Mesothelial cell of epicardium (in vitro differentiated cells): ENCODE data around the gene USP16. TPM values are rescaled to one million over a fixed set of nuclear protein-coding genes. Genes with fewer than 3 reads are reported as not detected.

Experiments used
- DNase-seq, 2 experiments: peaks; one replicate each; pipeline ENCODE4 v3.0.0; 2021; ENCODE audit warnings: low spot score in 2 of 2; ENCODE audit not compliant: unreplicated experiment in 2 of 2
- H3K27ac Mint-ChIP-seq: 2 replicates; pipeline ENCODE4 v1.8.0; 2021; ENCODE audit warnings: mixed read lengths
- H3K27me3 Mint-ChIP-seq: 2 replicates; pipeline ENCODE4 v1.8.0; 2021; ENCODE audit warnings: low read depth, mixed read lengths
- H3K36me3 Mint-ChIP-seq: 2 replicates; pipeline ENCODE4 v1.8.0; 2021; ENCODE audit warnings: mixed read lengths
- H3K4me1 Mint-ChIP-seq: 2 replicates; pipeline ENCODE4 v1.8.0; 2021; ENCODE audit warnings: mixed read lengths
- H3K4me3 Mint-ChIP-seq: 2 replicates; pipeline ENCODE4 v1.8.0; 2021; ENCODE audit warnings: mild to moderate bottlenecking, moderate library complexity, mixed read lengths
- H3K9me3 Mint-ChIP-seq: 2 replicates; pipeline ENCODE4 v1.8.0; 2021; ENCODE audit warnings: mixed read lengths
- total RNA-seq: library from RNA; stranded (reverse); gene quantifications from 3 replicates; pipeline ENCODE4 v1.2.1, GENCODE V29; 2021
- TF ChIP-seq, protein P1 (sequence below): fragments of 200-600 bp; sonication (generic); IDR thresholded peaks from one replicate; pipeline ENCODE4 v1.5.0; 2021; ENCODE audit warnings: antibody characterized with exemption; ENCODE audit not compliant: unreplicated experiment

USP16 gene
- total RNA-seq, 1 donor from 2014 or later, result 31.4 TPM

DNA sequence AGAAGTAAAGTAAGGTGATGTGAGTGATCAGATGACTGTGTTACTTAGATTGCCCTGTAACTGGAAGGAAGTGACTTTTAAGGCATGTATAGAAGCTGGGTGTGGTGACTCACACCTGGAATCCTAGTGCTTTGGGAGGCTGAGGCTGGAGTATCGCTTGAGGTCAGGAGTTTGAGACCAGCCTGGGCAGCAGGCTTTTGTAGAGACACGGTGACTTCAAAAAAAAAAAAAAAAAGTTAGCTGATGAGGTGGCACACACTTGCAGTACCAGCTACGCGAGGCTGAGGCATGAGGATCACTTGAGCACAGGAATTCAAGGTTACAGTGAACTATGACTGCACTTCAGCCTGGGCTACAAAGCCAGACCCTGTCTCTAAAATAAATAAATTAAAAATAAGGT lies 2.3 kb upstream of the USP16 start:
- no peaks in the 10 kb centered on the region for H3K9me3 Mint-ChIP-seq
- TF ChIP-seq, protein P1, sequence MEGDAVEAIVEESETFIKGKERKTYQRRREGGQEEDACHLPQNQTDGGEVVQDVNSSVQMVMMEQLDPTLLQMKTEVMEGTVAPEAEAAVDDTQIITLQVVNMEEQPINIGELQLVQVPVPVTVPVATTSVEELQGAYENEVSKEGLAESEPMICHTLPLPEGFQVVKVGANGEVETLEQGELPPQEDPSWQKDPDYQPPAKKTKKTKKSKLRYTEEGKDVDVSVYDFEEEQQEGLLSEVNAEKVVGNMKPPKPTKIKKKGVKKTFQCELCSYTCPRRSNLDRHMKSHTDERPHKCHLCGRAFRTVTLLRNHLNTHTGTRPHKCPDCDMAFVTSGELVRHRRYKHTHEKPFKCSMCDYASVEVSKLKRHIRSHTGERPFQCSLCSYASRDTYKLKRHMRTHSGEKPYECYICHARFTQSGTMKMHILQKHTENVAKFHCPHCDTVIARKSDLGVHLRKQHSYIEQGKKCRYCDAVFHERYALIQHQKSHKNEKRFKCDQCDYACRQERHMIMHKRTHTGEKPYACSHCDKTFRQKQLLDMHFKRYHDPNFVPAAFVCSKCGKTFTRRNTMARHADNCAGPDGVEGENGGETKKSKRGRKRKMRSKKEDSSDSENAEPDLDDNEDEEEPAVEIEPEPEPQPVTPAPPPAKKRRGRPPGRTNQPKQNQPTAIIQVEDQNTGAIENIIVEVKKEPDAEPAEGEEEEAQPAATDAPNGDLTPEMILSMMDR, result no peak
- H3K27me3 Mint-ChIP-seq, result peaks cover 9% of the 10 kb centered on the region
- no peak overlapping the region for H3K27ac Mint-ChIP-seq
- no peak overlapping the region for H3K4me3 Mint-ChIP-seq
- DNase-seq, result no peak
- H3K36me3 Mint-ChIP-seq, result no peaks in the 10 kb centered on the region
- H3K4me1 Mint-ChIP-seq, result peaks cover 31% of the 10 kb centered on the region

DNA sequence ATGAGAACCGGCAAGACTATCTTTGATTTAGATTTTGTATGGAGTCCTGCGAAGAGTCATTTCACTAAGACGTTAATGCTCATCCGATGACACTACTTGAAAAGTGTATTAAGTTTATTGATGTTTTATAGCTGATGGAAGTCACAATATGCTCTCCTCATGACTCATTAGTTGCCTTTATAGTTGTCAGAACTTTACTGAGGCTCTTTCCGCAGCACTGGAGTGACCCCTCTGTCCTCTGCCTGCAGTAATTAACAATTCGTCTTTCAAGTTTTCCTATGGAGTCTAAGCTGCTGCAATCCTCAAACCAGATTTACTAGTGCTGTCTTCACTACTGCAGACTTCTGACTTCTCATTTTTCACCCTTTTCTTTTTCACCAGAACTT lies 853 bp downstream of the USP16 start:
- Mint-ChIP-seq H3K4me1 (peaks cover 21% of the 10 kb centered on the region), H3K36me3 (peaks cover 1% of the 10 kb centered on the region), H3K9me3 (no peaks in the 10 kb centered on the region), H3K27me3 (no peaks in the 10 kb centered on the region), H3K4me3 (peak overlapping the region; percentile 98), H3K27ac (peak overlapping the region; percentile 100)
- no peak for DNase-seq
- TF ChIP-seq, protein P1, result no peak

DNA sequence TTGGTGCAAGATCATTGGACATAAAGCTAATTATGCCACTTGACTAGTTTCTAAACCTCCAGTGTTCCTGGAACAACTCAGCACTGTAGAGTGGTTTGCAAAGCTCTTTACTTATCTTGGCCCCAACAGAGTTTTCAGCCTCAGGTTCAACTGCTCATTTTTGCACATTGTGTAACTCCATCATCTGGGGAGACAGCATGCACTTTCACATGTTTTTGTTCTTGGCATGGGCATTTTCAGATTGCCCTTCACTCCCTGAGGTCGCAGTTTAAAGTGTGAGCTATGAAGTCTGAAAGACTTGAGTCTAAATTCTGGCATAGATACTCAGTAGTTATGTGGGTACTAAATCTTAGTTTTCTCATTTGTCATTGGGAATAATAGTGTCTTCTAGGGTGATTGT lies 5.1 kb downstream of the USP16 start:
- TF ChIP-seq, protein P1, result no peak
- Mint-ChIP-seq H3K4me1 (peaks cover 26% of the 10 kb centered on the region), H3K36me3 (peaks cover 19% of the 10 kb centered on the region), H3K4me3 (no peak overlapping the region), H3K9me3 (no peaks in the 10 kb centered on the region), H3K27ac (no peak overlapping the region), H3K27me3 (no peaks in the 10 kb centered on the region)
- DNase-seq, result no peak

DNA sequence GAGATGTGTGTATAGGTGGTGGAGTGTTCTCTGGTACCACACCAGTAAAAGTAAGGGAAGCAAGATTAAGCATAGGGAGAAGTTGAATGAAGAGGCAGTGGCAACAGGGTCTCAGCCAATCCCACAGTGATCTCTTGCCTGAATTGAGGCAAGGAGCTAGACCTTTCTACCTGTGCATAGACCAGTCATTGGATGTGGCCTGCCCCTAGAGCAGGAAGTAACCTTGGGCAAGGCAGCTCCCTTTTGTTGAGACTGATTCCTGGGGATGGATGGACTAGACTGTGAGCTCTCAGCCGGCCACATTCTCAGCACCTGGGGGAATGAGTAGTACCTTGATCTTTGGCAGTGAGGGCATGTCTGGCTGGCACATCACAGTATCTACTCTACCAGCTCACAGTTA lies 6.4 kb downstream of the USP16 start:
- Mint-ChIP-seq H3K27ac (no peak overlapping the region), H3K9me3 (no peaks in the 10 kb centered on the region), H3K27me3 (no peaks in the 10 kb centered on the region), H3K36me3 (peaks cover 21% of the 10 kb centered on the region), H3K4me3 (no peak overlapping the region), H3K4me1 (peaks cover 20% of the 10 kb centered on the region)
- TF ChIP-seq, protein P1, result no peak
- DNase-seq, result no peak

DNA sequence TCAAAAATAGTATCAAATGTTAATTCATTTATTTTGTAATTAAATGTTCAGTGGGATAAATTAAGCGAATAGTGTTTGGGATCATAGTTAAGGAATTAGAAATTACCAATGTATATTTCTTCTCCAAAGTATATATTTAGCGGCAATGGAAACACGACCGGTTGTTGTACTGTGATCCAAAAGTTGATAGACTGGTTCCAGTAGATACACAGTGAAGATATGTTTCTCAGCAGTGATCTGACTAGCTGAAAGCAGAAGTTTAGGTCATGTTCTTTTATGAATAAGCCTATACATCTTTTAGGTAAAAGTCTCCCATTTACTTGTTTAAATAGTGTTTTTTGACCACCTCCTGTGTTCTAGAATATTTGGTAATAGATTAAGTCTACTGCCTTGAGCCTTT lies 8.8 kb downstream of the USP16 start:
- peak overlapping the region; percentile 48 for H3K27ac Mint-ChIP-seq

More for the DNA sequence above, 8.8 kb downstream of the USP16 start:
- H3K9me3 Mint-ChIP-seq, result no peaks in the 10 kb centered on the region
- TF ChIP-seq, protein P1, result no peak
- H3K36me3 Mint-ChIP-seq, result peaks cover 33% of the 10 kb centered on the region
- H3K27me3 Mint-ChIP-seq, result no peaks in the 10 kb centered on the region
- no peak overlapping the region for H3K4me3 Mint-ChIP-seq
- no peak for DNase-seq
- H3K4me1 Mint-ChIP-seq, result peaks cover 13% of the 10 kb centered on the region
